Measurements from ENCODE around the gene VSIG10.
"Not testable (repeated sequence)": the region's sequence is repeated elsewhere in the genome, so short reads cannot be mapped to it uniquely, and the experiment has no call there.

Gene VSIG10

GRCh38 chr12:118107694-118108093, 3.9 kb upstream of the VSIG10 start:
- no peak for DNase-seq (ENCODE audit: low spot score)

- DNase-seq (ENCODE audit: low spot score): no peak
These were observed 3.2 kb upstream of the VSIG10 start for GRCh38 chr12:118107011-118107410.

GRCh38 chr12:118103201-118103600, 610 bp downstream of the VSIG10 start:
- DNase-seq (ENCODE audit: low spot score): no peak

GRCh38 chr12:118102609-118103008, 1.2 kb downstream of the VSIG10 start:
- no peak for DNase-seq (ENCODE audit: low spot score)

- no peak for DNase-seq (ENCODE audit: low spot score)
These were observed 1.7 kb downstream of the VSIG10 start for GRCh38 chr12:118102070-118102469.

GRCh38 chr12:118101051-118101450, 2.8 kb downstream of the VSIG10 start:
- no peak for DNase-seq (ENCODE audit: low spot score)

- DNase-seq (ENCODE audit: low spot score): no peak
These were observed 4.7 kb downstream of the VSIG10 start for GRCh38 chr12:118098911-118099671.

- no peak for DNase-seq (ENCODE audit: low spot score)
These were observed 5.4 kb downstream of the VSIG10 start for GRCh38 chr12:118098401-118098800.

GRCh38 chr12:118094039-118094438, 9.8 kb downstream of the VSIG10 start:
- no peak for DNase-seq (ENCODE audit: low spot score)

- no peak for DNase-seq (ENCODE audit: low spot score)
These were observed 14.0 kb downstream of the VSIG10 start for GRCh38 chr12:118089782-118090181.

GRCh38 chr12:118082161-118082560, 21.6 kb downstream of the VSIG10 start:
- no peak for DNase-seq (ENCODE audit: low spot score)

- not testable (repeated sequence) for DNase-seq (ENCODE audit: low spot score)
These were observed 22.3 kb downstream of the VSIG10 start for GRCh38 chr12:118081521-118081920.

- no peak for DNase-seq (ENCODE audit: low spot score)
These were observed 30.0 kb downstream of the VSIG10 start for GRCh38 chr12:118073768-118074167.

GRCh38 chr12:118070650-118071049, 33.2 kb downstream of the VSIG10 start:
- DNase-seq (ENCODE audit: low spot score): no peak

- no peak for DNase-seq (ENCODE audit: low spot score)
These were observed 35.4 kb downstream of the VSIG10 start for GRCh38 chr12:118068445-118068844.

- no peak for DNase-seq (ENCODE audit: low spot score)
These were observed 38.4 kb downstream of the VSIG10 start for GRCh38 chr12:118065380-118065779.

GRCh38 chr12:118064608-118065007, 39.2 kb downstream of the VSIG10 start:
- DNase-seq (ENCODE audit: low spot score): no peak

- peak; percentile 9 for DNase-seq (ENCODE audit: low spot score)
These were observed 40.0 kb downstream of the VSIG10 start for GRCh38 chr12:118063576-118064391.

GRCh38 chr12:118061873-118062843, 41.7 kb downstream of the VSIG10 start:
- DNase-seq (ENCODE audit: low spot score): peak; percentile 27

- DNase-seq (ENCODE audit: low spot score): peak; percentile 38
These were observed 42.6 kb downstream of the VSIG10 start, which contains the start of gene WSB2 for GRCh38 chr12:118061011-118061872. Gene WSB2, minus strand, starts transcription at chr12:118061179. Its CDS starts 131 bp downstream, at chr12:118061048.
